HG03097 (cell line): Measurements from ENCODE around the gene OBP2B.

ENCODE experiments used
- ATAC-seq: cut with Tn5 transposase; IDR thresholded peaks from one replicate; pipeline ENCODE4 v1.9.1; 2021; ENCODE audit not compliant: unreplicated experiment, low FRiP score

OBP2B gene

GRCh38 chr9:133202688-133203453 lies 6.2 kb downstream of the OBP2B start:
- ATAC-seq: no peak

- no peak for ATAC-seq
Observed at GRCh38 chr9:133202145-133202513, 6.9 kb downstream of the OBP2B start.

GRCh38 chr9:133201424-133202144 lies 7.5 kb downstream of the OBP2B start:
- ATAC-seq: no peak

- ATAC-seq: no peak
Observed at GRCh38 chr9:133200631-133201030, 8.4 kb downstream of the OBP2B start.

- ATAC-seq: no peak
Observed at GRCh38 chr9:133199648-133200321, 9.3 kb downstream of the OBP2B start.

GRCh38 chr9:133195029-133195428 lies 14.0 kb downstream of the OBP2B start:
- ATAC-seq: no peak

- ATAC-seq: no peak
Observed at GRCh38 chr9:133194597-133194996, 14.5 kb downstream of the OBP2B start.

GRCh38 chr9:133191989-133192388 lies 17.1 kb downstream of the OBP2B start:
- no peak for ATAC-seq

GRCh38 chr9:133189826-133190225 lies 19.2 kb downstream of the OBP2B start:
- ATAC-seq: no peak

GRCh38 chr9:133188843-133189180 lies 20.2 kb downstream of the OBP2B start:
- ATAC-seq: no peak

GRCh38 chr9:133188006-133188842 lies 20.8 kb downstream of the OBP2B start:
- no peak for ATAC-seq

- no peak for ATAC-seq
Observed at GRCh38 chr9:133187561-133188005, 21.5 kb downstream of the OBP2B start.

- no peak for ATAC-seq
Observed at GRCh38 chr9:133186736-133187135, 22.3 kb downstream of the OBP2B start.

GRCh38 chr9:133184971-133185370 lies 24.1 kb downstream of the OBP2B start:
- no peak for ATAC-seq

GRCh38 chr9:133182151-133182550 lies 26.9 kb downstream of the OBP2B start:
- ATAC-seq: no peak

GRCh38 chr9:133181561-133181960 lies 27.5 kb downstream of the OBP2B start:
- ATAC-seq: no peak

GRCh38 chr9:133180953-133181352 lies 28.1 kb downstream of the OBP2B start:
- ATAC-seq: no peak

GRCh38 chr9:133173056-133173455 lies 36.0 kb downstream of the OBP2B start:
- no peak for ATAC-seq

- ATAC-seq: no peak
Observed at GRCh38 chr9:133171161-133171961, 37.7 kb downstream of the OBP2B start.

GRCh38 chr9:133170716-133171115 lies 38.3 kb downstream of the OBP2B start:
- ATAC-seq: no peak
